Suppressor macrophage (primary cell): ENCODE measurements around the gene EPB41L4A.
"Not testable (repeated sequence)": the region's sequence is repeated elsewhere in the genome, so short reads cannot be mapped to it uniquely, and the experiment has no call there.

Experiments
- DNase-seq, 4 experiments: peaks; one replicate each; pipeline ENCODE4 v3.0.0-alpha.2; 2020 to 2022
- total RNA-seq, 17 experiments: gene quantifications; one replicate each; lab custom pipeline; 2026; ENCODE audit warnings: mixed read lengths in 6 of 17, inconsistent platforms in 3 of 17; lab: John Stamatoyannopoulos, UW

The EPB41L4A gene
- 0.15 to 6.1 (median 0.90) reads per million in 17 experiments for total RNA-seq

- peak in 2 of 4 experiments; percentile 20 to 37 for DNase-seq
Observed at GRCh38 chr5:112419164-112419985, at the start of gene EPB41L4A. TSS of gene EPB41L4A (minus strand) at chr5:112419277. CDS start at chr5:112419039, 238 bp downstream.

GRCh38 chr5:112467485-112467884, 48.4 kb upstream of the EPB41L4A start:
- DNase-seq = no peak

GRCh38 chr5:112466261-112466660, 47.2 kb upstream of the EPB41L4A start:
- DNase-seq = not testable (repeated sequence)

GRCh38 chr5:112447187-112447760, 28.2 kb upstream of the EPB41L4A start:
- DNase-seq = not testable (repeated sequence)

GRCh38 chr5:112445626-112446350, 26.7 kb upstream of the EPB41L4A start:
- no peak for DNase-seq

- not testable (repeated sequence) for DNase-seq
Observed at GRCh38 chr5:112443932-112444331, 24.9 kb upstream of the EPB41L4A start.

- DNase-seq = no peak
Observed at GRCh38 chr5:112440031-112440430, 21.0 kb upstream of the EPB41L4A start.

GRCh38 chr5:112436144-112436543, 17.1 kb upstream of the EPB41L4A start:
- no peak for DNase-seq

- DNase-seq = no peak
Observed at GRCh38 chr5:112434641-112435040, 15.6 kb upstream of the EPB41L4A start.

- not testable (repeated sequence) for DNase-seq
Observed at GRCh38 chr5:112426202-112426601, 7.1 kb upstream of the EPB41L4A start.

GRCh38 chr5:112419986-112420864, 1.1 kb upstream of the EPB41L4A start:
- DNase-seq = peak; percentile 35 to 67 (median 42)

- peak in 1 of 4 experiments; percentile 3 for DNase-seq
Observed at GRCh38 chr5:112418659-112419163, 366 bp downstream of the EPB41L4A start.

GRCh38 chr5:112417931-112418658, 982 bp downstream of the EPB41L4A start:
- peak; percentile 27 to 47 (median 42) for DNase-seq

- DNase-seq = no peak
Observed at GRCh38 chr5:112415552-112415951, 3.5 kb downstream of the EPB41L4A start.

- DNase-seq = no peak
Observed at GRCh38 chr5:112413611-112414010, 5.5 kb downstream of the EPB41L4A start.

GRCh38 chr5:112412346-112412745, 6.7 kb downstream of the EPB41L4A start:
- DNase-seq = no peak

GRCh38 chr5:112411903-112412302, 7.2 kb downstream of the EPB41L4A start:
- DNase-seq = peak in 1 of 4 experiments; percentile 9

GRCh38 chr5:112407666-112408065, 11.4 kb downstream of the EPB41L4A start:
- no peak for DNase-seq

GRCh38 chr5:112407240-112407639, 11.8 kb downstream of the EPB41L4A start:
- no peak for DNase-seq

- DNase-seq = no peak
Observed at GRCh38 chr5:112403069-112403468, 16.0 kb downstream of the EPB41L4A start.

- no peak for DNase-seq
Observed at GRCh38 chr5:112401924-112402323, 17.2 kb downstream of the EPB41L4A start.
